H9 (cell line): ENCODE data around the gene TMEM233. TPM values are rescaled to one million over a fixed set of nuclear protein-coding genes. Genes with fewer than 3 reads are reported as not detected.

Experiments
- DNase-seq: peaks from one replicate; pipeline ENCODE4 v3.0.0-alpha.2; 2017
- H2AFZ ChIP-seq: one replicate; pipeline ENCODE4 v1.6.1; 2013; ENCODE audit warnings: mild to moderate bottlenecking, low read length, control low read depth, moderate library complexity
- H2AK5ac ChIP-seq: 2 replicates; pipeline ENCODE4 v1.6.1; 2013; ENCODE audit warnings: low read length, control low read depth, mixed read lengths; ENCODE audit not compliant: insufficient read length
- H2BK120ac ChIP-seq: one replicate; pipeline ENCODE4 v1.6.1; 2013; ENCODE audit warnings: low read depth, mild to moderate bottlenecking, low read length, control low read depth, inconsistent platforms; ENCODE audit not compliant: poor library complexity, severe bottlenecking
- H2BK12ac ChIP-seq: 2 replicates; pipeline ENCODE4 v1.6.1; 2013; ENCODE audit warnings: low read length, control low read depth, mixed read lengths, low read depth; ENCODE audit not compliant: insufficient read length
- H2BK15ac ChIP-seq: 2 replicates; pipeline ENCODE4 v1.6.1; 2013; ENCODE audit warnings: low read depth, low read length, control low read depth
- H2BK20ac ChIP-seq: one replicate; pipeline ENCODE4 v1.6.1; 2013; ENCODE audit warnings: low read depth, mild to moderate bottlenecking, low read length, control low read depth, inconsistent platforms; ENCODE audit not compliant: poor library complexity, severe bottlenecking
- H2BK5ac ChIP-seq: 2 replicates; pipeline ENCODE4 v1.6.1; 2013; ENCODE audit warnings: low read length, control low read depth, mixed read lengths; ENCODE audit not compliant: insufficient read length
- H3K14ac ChIP-seq: 2 replicates; pipeline ENCODE4 v1.6.1; 2013; ENCODE audit warnings: low read length, control low read depth; ENCODE audit not compliant: insufficient read depth
- H3K18ac ChIP-seq: 2 replicates; pipeline ENCODE4 v1.6.1; 2013; ENCODE audit warnings: low read depth, mild to moderate bottlenecking, mixed read lengths, low read length, control low read depth; ENCODE audit not compliant: insufficient read length
- H3K23ac ChIP-seq: 2 replicates; pipeline ENCODE4 v1.6.1; 2013; ENCODE audit warnings: low read length, control low read depth, mixed read lengths, low read depth; ENCODE audit not compliant: insufficient read length
- H3K23me2 ChIP-seq: 2 replicates; pipeline ENCODE4 v1.6.1; 2013; ENCODE audit warnings: low read depth, mild to moderate bottlenecking, mixed read lengths, low read length, control low read depth; ENCODE audit not compliant: insufficient read length, poor library complexity, severe bottlenecking
- H3K27ac ChIP-seq: 2 replicates; pipeline ENCODE4 v1.5.1; 2013; ENCODE audit warnings: low read length, control low read depth, mixed read lengths, low read depth; ENCODE audit not compliant: insufficient read length
- H3K27me3 ChIP-seq: 2 replicates; pipeline ENCODE4 v1.6.1; 2013; ENCODE audit warnings: low read length, control low read depth, inconsistent platforms; ENCODE audit not compliant: insufficient read depth
- H3K4ac ChIP-seq: 2 replicates; pipeline ENCODE4 v1.6.1; 2013; ENCODE audit warnings: low read depth, mild to moderate bottlenecking, control low read depth, inconsistent platforms, low read length, moderate library complexity
- H3K4me1 ChIP-seq: 2 replicates; pipeline ENCODE4 v1.6.1; 2013; ENCODE audit warnings: low read length, control low read depth, inconsistent platforms; ENCODE audit not compliant: insufficient read depth
- H3K4me2 ChIP-seq: 2 replicates; pipeline ENCODE4 v1.6.1; 2013; ENCODE audit warnings: low read length, control low read depth, mixed read lengths; ENCODE audit not compliant: insufficient read length, insufficient read depth
- H3K56ac ChIP-seq: 2 replicates; pipeline ENCODE4 v1.6.1; 2013; ENCODE audit warnings: low read depth, mild to moderate bottlenecking, mixed read lengths, low read length, control low read depth; ENCODE audit not compliant: insufficient read length
- H3K79me1 ChIP-seq: 2 replicates; pipeline ENCODE4 v1.6.1; 2013; ENCODE audit warnings: low read depth, mild to moderate bottlenecking, moderate library complexity, low read length, control low read depth, inconsistent platforms; ENCODE audit not compliant: insufficient read depth, poor library complexity, severe bottlenecking
- H3K79me2 ChIP-seq: 2 replicates; pipeline ENCODE4 v1.6.1; 2013; ENCODE audit warnings: low read length, control low read depth, inconsistent platforms; ENCODE audit not compliant: insufficient read depth
- H3K9ac ChIP-seq: 2 replicates; pipeline ENCODE4 v1.6.1; 2013; ENCODE audit warnings: low read length, control low read depth, mixed read lengths; ENCODE audit not compliant: insufficient read length; ENCODE audit errors: extremely low read depth
- H3K9me3 ChIP-seq: one replicate; pipeline ENCODE4 v1.6.1; 2013; ENCODE audit warnings: low read depth, low read length, inconsistent platforms; ENCODE audit not compliant: control insufficient read depth
- H3T11ph ChIP-seq: one replicate; pipeline ENCODE4 v1.6.1; 2013; ENCODE audit warnings: mild to moderate bottlenecking, low read length, control low read depth, inconsistent platforms
- H4K20me1 ChIP-seq: one replicate; pipeline ENCODE4 v1.6.1; 2013; ENCODE audit not compliant: control insufficient read depth, insufficient read length, insufficient read depth
- H4K5ac ChIP-seq: 2 replicates; pipeline ENCODE4 v1.6.1; 2013; ENCODE audit warnings: low read depth, mild to moderate bottlenecking, mixed read lengths, low read length, control low read depth; ENCODE audit not compliant: insufficient read length
- H4K8ac ChIP-seq: replicated peaks from 2 replicates; pipeline ENCODE4 v1.6.1; 2013; ENCODE audit warnings: low read length, control low read depth, mixed read lengths, low read depth; ENCODE audit not compliant: insufficient read length
- H4K91ac ChIP-seq: 2 replicates; pipeline ENCODE4 v1.6.1; 2013; ENCODE audit warnings: low read depth, mild to moderate bottlenecking, moderate library complexity, mixed read lengths, low read length, control low read depth; ENCODE audit not compliant: insufficient read length
- H3K27ac Mint-ChIP-seq, 3 experiments: 2 replicates in 2 of 3; 3 replicates in 1 of 3; pipeline ENCODE4 v1.8.0; 2020 to 2021; ENCODE audit warnings: mixed read lengths in 3 of 3, mild to moderate bottlenecking in 1 of 3, moderate library complexity in 1 of 3
- H3K27me3 Mint-ChIP-seq: 2 replicates; pipeline ENCODE4 v1.8.0; 2021; ENCODE audit warnings: low read depth, mild to moderate bottlenecking, moderate library complexity, mixed read lengths
- H3K36me3 Mint-ChIP-seq, 3 experiments: 2 replicates in 2 of 3; 3 replicates in 1 of 3; pipeline ENCODE4 v1.8.0; 2020 to 2021; ENCODE audit warnings: low read depth in 3 of 3, mixed read lengths in 3 of 3; ENCODE audit not compliant: insufficient read depth in 1 of 3
- H3K4me1 Mint-ChIP-seq, 2 experiments: 2 replicates each; pipeline ENCODE4 v1.8.0; 2020; ENCODE audit warnings: mixed read lengths in 2 of 2
- H3K4me3 Mint-ChIP-seq, 2 experiments: 2 replicates in 1 of 2; 3 replicates in 1 of 2; pipeline ENCODE4 v1.8.0; 2020 to 2021; ENCODE audit warnings: mild to moderate bottlenecking in 2 of 2, mixed read lengths in 2 of 2, moderate library complexity in 1 of 2
- H3K9me3 Mint-ChIP-seq, 2 experiments: 2 replicates in 1 of 2; 3 replicates in 1 of 2; pipeline ENCODE4 v1.8.0; 2020; ENCODE audit warnings: mild to moderate bottlenecking in 2 of 2, mixed read lengths in 2 of 2, moderate library complexity in 1 of 2
- WGBS: extraction: QIAGEN DNeasy Blood & Tissue Kit; methylation state at CpG from one replicate; pipeline ENCODE4 v1.1.7; 2013; ENCODE audit warnings: missing lambda C conversion rate, low lambda C conversion rate, mixed read lengths; ENCODE audit not compliant: insufficient read length; ENCODE audit errors: extremely low coverage; 5-methylcytosine and 5-hydroxymethylcytosine counted together
- total RNA-seq: library from RNA; stranded (reverse); gene quantifications from 2 replicates; pipeline ENCODE4 v1.2.1, GENCODE V29; 2021
- TF ChIP-seq, protein P1 (sequence below): fragments of 200-600 bp; sonication (generic); conservative IDR thresholded peaks from 3 replicates; pipeline ENCODE4 v1.8.0; 2021; ENCODE audit warnings: antibody characterized with exemption, mild to moderate bottlenecking

The TMEM233 gene
- total RNA-seq, 1 experiment from 2014 or later: not detected

DNA sequence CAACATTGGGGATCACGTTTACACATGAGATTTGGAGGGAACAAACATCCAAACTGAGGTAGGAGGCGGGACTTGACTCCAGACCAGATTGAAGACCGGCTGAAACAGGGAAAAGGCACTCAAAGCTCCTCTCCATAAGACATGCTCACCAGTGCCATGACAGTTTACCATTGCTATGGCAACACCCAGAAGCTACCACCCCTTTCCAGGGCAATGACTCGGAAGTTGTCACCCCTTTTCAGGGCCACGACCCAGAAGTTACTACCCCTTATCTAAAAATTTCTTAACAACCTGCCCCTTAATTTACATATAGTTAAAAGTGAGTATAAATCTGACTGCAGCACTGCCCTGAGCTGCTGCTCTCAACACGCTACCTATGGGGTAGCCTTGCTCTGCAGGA lies 34.1 kb downstream of the TMEM233 start:
- no peak overlapping the region for H3K27ac Mint-ChIP-seq
- H4K91ac ChIP-seq: no peak overlapping the region
- H4K20me1 ChIP-seq: no peaks in the 10 kb centered on the region
- H3K18ac ChIP-seq: no peak overlapping the region
- WGBS: no CpG with 5 or more reads among the region's 6 CpGs
- no peak overlapping the region for H3T11ph ChIP-seq
- no peak overlapping the region for H2AK5ac ChIP-seq
- no peak overlapping the region for H2BK15ac ChIP-seq
- no peaks in the 10 kb centered on the region for H3K23me2 ChIP-seq
- no peaks in the 10 kb centered on the region for H3K79me2 ChIP-seq
- H4K5ac ChIP-seq: no peak overlapping the region
- H3K4ac ChIP-seq: no peak overlapping the region
- no peaks in the 10 kb centered on the region for H3K79me1 ChIP-seq
- no peak overlapping the region for H4K8ac ChIP-seq
- no peak overlapping the region for H2BK5ac ChIP-seq
- peaks cover 14% of the 10 kb centered on the region for H3K27me3 Mint-ChIP-seq
- H2BK12ac ChIP-seq: no peak overlapping the region
- H3K9ac ChIP-seq: no peak overlapping the region
- H3K9me3 Mint-ChIP-seq: no peaks in the 10 kb centered on the region
- no peak overlapping the region for H3K4me3 Mint-ChIP-seq
- TF ChIP-seq, protein P1, sequence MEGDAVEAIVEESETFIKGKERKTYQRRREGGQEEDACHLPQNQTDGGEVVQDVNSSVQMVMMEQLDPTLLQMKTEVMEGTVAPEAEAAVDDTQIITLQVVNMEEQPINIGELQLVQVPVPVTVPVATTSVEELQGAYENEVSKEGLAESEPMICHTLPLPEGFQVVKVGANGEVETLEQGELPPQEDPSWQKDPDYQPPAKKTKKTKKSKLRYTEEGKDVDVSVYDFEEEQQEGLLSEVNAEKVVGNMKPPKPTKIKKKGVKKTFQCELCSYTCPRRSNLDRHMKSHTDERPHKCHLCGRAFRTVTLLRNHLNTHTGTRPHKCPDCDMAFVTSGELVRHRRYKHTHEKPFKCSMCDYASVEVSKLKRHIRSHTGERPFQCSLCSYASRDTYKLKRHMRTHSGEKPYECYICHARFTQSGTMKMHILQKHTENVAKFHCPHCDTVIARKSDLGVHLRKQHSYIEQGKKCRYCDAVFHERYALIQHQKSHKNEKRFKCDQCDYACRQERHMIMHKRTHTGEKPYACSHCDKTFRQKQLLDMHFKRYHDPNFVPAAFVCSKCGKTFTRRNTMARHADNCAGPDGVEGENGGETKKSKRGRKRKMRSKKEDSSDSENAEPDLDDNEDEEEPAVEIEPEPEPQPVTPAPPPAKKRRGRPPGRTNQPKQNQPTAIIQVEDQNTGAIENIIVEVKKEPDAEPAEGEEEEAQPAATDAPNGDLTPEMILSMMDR: no peak
- H3K4me1 Mint-ChIP-seq: no peaks in the 10 kb centered on the region
- H3K36me3 Mint-ChIP-seq: no peaks in the 10 kb centered on the region
- H3K56ac ChIP-seq: no peak overlapping the region
- H2BK120ac ChIP-seq: no peak overlapping the region
- H3K9me3 ChIP-seq: no peaks in the 10 kb centered on the region
- H2AFZ ChIP-seq: no peak overlapping the region
- no peak overlapping the region for H3K4me2 ChIP-seq
- H3K27me3 ChIP-seq: no peaks in the 10 kb centered on the region
- no peak overlapping the region for H3K27ac ChIP-seq
- H3K14ac ChIP-seq: no peak overlapping the region
- DNase-seq: no peak
- no peaks in the 10 kb centered on the region for H3K4me1 ChIP-seq
- no peak overlapping the region for H3K23ac ChIP-seq
- H2BK20ac ChIP-seq: no peak overlapping the region
